T-cell (primary cell): ENCODE data around the gene ZNF274. TPM values are rescaled to one million over a fixed set of nuclear protein-coding genes. Genes with fewer than 3 reads are reported as not detected.

Experiments
- ATAC-seq, 4 experiments: fragments of 200-7000 bp in 3 of 4; fragments of 150-1000 bp in 1 of 4; cut with Tn5 transposase; replicated peaks in 1 of 4; 1 replicate in 3 of 4; 2 replicates in 1 of 4; pipeline ENCODE4 v1.10.0; 2021; ENCODE audit warnings: moderate library complexity in 3 of 4, mild to moderate bottlenecking in 2 of 4, moderate number of reproducible peaks in 1 of 4
- CTCF ChIA-PET, 2 donors: fragments of 300-600 bp; sonication (Branson Sonifier 250); formaldehyde crosslinking; loops; one replicate each; lab custom pipeline; 2022; ENCODE audit warnings: antibody characterized with exemption in 2 of 2; lab: Charles Lee
- POLR2A ChIA-PET, 2 donors: fragments of 300-600 bp; sonication (Branson Sonifier 250); formaldehyde crosslinking; loops; one replicate each; lab custom pipeline; 2022; ENCODE audit warnings: antibody characterized with exemption in 2 of 2; lab: Charles Lee
- DNase-seq, 35 experiments: peaks; one replicate each; pipeline versions ENCODE4 v3.0.0 to v3.0.0-alpha.2; 2013 to 2023
- H3K27ac ChIP-seq: one replicate; pipeline ENCODE4 v1.5.1; 2013; ENCODE audit warnings: low read length
- H3K27me3 ChIP-seq, 2 experiments: replicated peaks in 1 of 2; 1 replicate in 1 of 2; 2 replicates in 1 of 2; pipeline versions ENCODE4 v1.6.1 to v1.7.0; 2013; ENCODE audit warnings: low read length in 1 of 2, mixed read lengths in 1 of 2; ENCODE audit not compliant: control insufficient read depth in 2 of 2, insufficient read depth in 2 of 2; ENCODE audit errors: extremely low read depth in 1 of 2
- H3K36me3 ChIP-seq, 2 donors: 1 replicate in 1 of 2; 2 replicates in 1 of 2; pipeline versions ENCODE4 v1.6.1 to v1.7.0; 2013; ENCODE audit warnings: low read length in 1 of 2; ENCODE audit not compliant: control insufficient read depth in 2 of 2, insufficient read depth in 1 of 2; ENCODE audit errors: extremely low read depth in 1 of 2
- H3K4me1 ChIP-seq, 2 experiments: 1 replicate in 1 of 2; 2 replicates in 1 of 2; pipeline versions ENCODE4 v1.6.1 to v1.7.0; 2013; ENCODE audit warnings: low read length in 2 of 2, mixed read lengths in 1 of 2; ENCODE audit not compliant: insufficient read depth in 2 of 2, control insufficient read depth in 1 of 2; ENCODE audit errors: extremely low read depth in 1 of 2
- H3K4me3 ChIP-seq, 2 donors: 1 replicate in 1 of 2; 2 replicates in 1 of 2; pipeline versions ENCODE4 v1.5.1 to v1.7.0; 2013; ENCODE audit warnings: mild to moderate bottlenecking in 2 of 2, low read length in 1 of 2, moderate library complexity in 1 of 2; ENCODE audit not compliant: control insufficient read depth in 1 of 2; ENCODE audit errors: extremely low read depth in 1 of 2
- H3K9me3 ChIP-seq: 2 replicates; pipeline ENCODE4 v1.7.0; 2013
- H3K27ac Mint-ChIP-seq, 2 donors: one replicate each; pipeline ENCODE4 v1.8.0; 2020 to 2021; ENCODE audit warnings: mild to moderate bottlenecking in 2 of 2, mixed read lengths in 2 of 2
- H3K27me3 Mint-ChIP-seq, 2 donors: one replicate each; pipeline ENCODE4 v1.8.0; 2021 to 2022; ENCODE audit warnings: mixed read lengths in 2 of 2
- H3K36me3 Mint-ChIP-seq: one replicate; pipeline ENCODE4 v1.8.0; 2021; ENCODE audit warnings: mixed read lengths
- H3K4me1 Mint-ChIP-seq, 3 donors: one replicate each; pipeline ENCODE4 v1.8.0; 2020 to 2022; ENCODE audit warnings: mixed read lengths in 3 of 3, mild to moderate bottlenecking in 1 of 3
- H3K4me3 Mint-ChIP-seq, 3 donors: one replicate each; pipeline ENCODE4 v1.8.0; 2020 to 2022; ENCODE audit warnings: mild to moderate bottlenecking in 3 of 3, mixed read lengths in 3 of 3, moderate library complexity in 3 of 3
- H3K9me3 Mint-ChIP-seq, 3 donors: one replicate each; pipeline ENCODE4 v1.8.0; 2020 to 2022; ENCODE audit warnings: mixed read lengths in 3 of 3
- WGBS: methylation state at CpG from one replicate; pipeline ENCODE4 v1.1.5; 2013; ENCODE audit warnings: missing lambda C conversion rate; ENCODE audit not compliant: insufficient coverage; 5-methylcytosine and 5-hydroxymethylcytosine counted together
- total RNA-seq, 35 experiments: library from RNA in 6 of 35; stranded (reverse) in 6 of 35; fragments of 120-200 nt in 1 of 35; gene quantifications; one replicate each; pipeline versions ENCODE4 v1.2.1 to v1.2.4 and lab custom pipeline; 2013 to 2026

The ZNF274 gene
- total RNA-seq, 5 donors from 2014 or later (not counting 1 experiment from before 2014, with no cell fraction given): 44.9 to 70.7 (median 63.4) TPM

GRCh38 chr19:58153386-58153785 is 29.5 kb upstream of the ZNF274 start:
- H3K27me3 Mint-ChIP-seq: no peaks in the 10 kb centered on the region
- H3K4me1 Mint-ChIP-seq: peaks cover 26 to 40% (median 36%) of the 10 kb centered on the region in 3 donors
- Histone ChIP-seq H3K27me3 (peaks cover 0 to 10% of the 10 kb centered on the region in 2 experiments), H3K9me3 (no peaks in the 10 kb centered on the region), H3K4me3 (no peak overlapping the region), H3K36me3 (no peaks in the 10 kb centered on the region), H3K27ac (no peak overlapping the region), H3K4me1 (peaks cover 10 to 29% of the 10 kb centered on the region in 2 experiments)
- ChIA-PET CTCF (no interaction called here), POLR2A (no interaction called here)
- WGBS: 100% methylated on average over 1 of the region's 2 CpGs
- peak overlapping the region; percentile 77 to 85 (median 80) for H3K4me3 Mint-ChIP-seq
- peaks cover 0 to 8% (median 8%) of the 10 kb centered on the region in 3 donors for H3K9me3 Mint-ChIP-seq
- DNase-seq (no peak), ATAC-seq (no peak)
- peaks cover 13% of the 10 kb centered on the region for H3K36me3 Mint-ChIP-seq
- no peak overlapping the region for H3K27ac Mint-ChIP-seq

GRCh38 chr19:58154287-58154678 is 28.6 kb upstream of the ZNF274 start:
- peak overlapping the region; percentile 77 to 85 (median 80) for H3K4me3 Mint-ChIP-seq
- no peak for ATAC-seq
- Histone ChIP-seq H3K9me3 (no peaks in the 10 kb centered on the region), H3K36me3 (no peaks in the 10 kb centered on the region), H3K27ac (no peak overlapping the region), H3K27me3 (peaks cover 0 to 13% of the 10 kb centered on the region in 2 experiments), H3K4me1 (peaks cover 10 to 29% of the 10 kb centered on the region in 2 experiments), H3K4me3 (peak overlapping the region; percentile 75 to 90)
- H3K27ac Mint-ChIP-seq: peak overlapping the region; percentile 52 to 59
- DNase-seq: peak in 2 of 35 experiments; percentile 3 to 17
- ChIA-PET CTCF (interaction anchor here in 1 of 2 donors (1.4 kb wide), 1 partner anchor 132 kb away, joined by 4 read pairs; no protein-coding TSS in a partner anchor), POLR2A (interaction anchor here (0.6 to 0.8 kb wide), 2 partner anchors 54 to 522 kb away, joined by 3 to 5 read pairs; no protein-coding TSS in a partner anchor)
- H3K9me3 Mint-ChIP-seq: peaks cover 0 to 4% (median 2%) of the 10 kb centered on the region in 3 donors
- H3K36me3 Mint-ChIP-seq: peaks cover 8% of the 10 kb centered on the region
- H3K4me1 Mint-ChIP-seq: peaks cover 25 to 37% (median 34%) of the 10 kb centered on the region in 3 donors
- 54% methylated on average over 7 of the region's 12 CpGs for WGBS
- H3K27me3 Mint-ChIP-seq: no peaks in the 10 kb centered on the region

GRCh38 chr19:58154679-58155648 is 27.9 kb upstream of the ZNF274 start:
- Histone ChIP-seq H3K27ac (peak overlapping the region; percentile 75), H3K36me3 (no peaks in the 10 kb centered on the region), H3K4me3 (peak overlapping the region; percentile 75 to 90), H3K9me3 (no peaks in the 10 kb centered on the region), H3K27me3 (peaks cover 0 to 13% of the 10 kb centered on the region in 2 experiments), H3K4me1 (peaks cover 8 to 27% of the 10 kb centered on the region in 2 experiments)
- POLR2A ChIA-PET: interaction anchor here (0.6 to 0.8 kb wide), 2 partner anchors 54 to 523 kb away, joined by 3 to 5 read pairs; no protein-coding TSS in a partner anchor
- H3K27ac Mint-ChIP-seq: peak overlapping the region; percentile 36 to 74
- peaks cover 18 to 30% (median 27%) of the 10 kb centered on the region in 3 donors for H3K4me1 Mint-ChIP-seq
- DNase-seq (peak; percentile 85 to 99 (median 95)), ATAC-seq (peak; percentile 86 to 93 (median 92))
- CTCF ChIA-PET: interaction anchor here in 1 of 2 donors (1.4 kb wide), 1 partner anchor 133 kb away, joined by 4 read pairs; no protein-coding TSS in a partner anchor
- peaks cover 2% of the 10 kb centered on the region for H3K36me3 Mint-ChIP-seq
- peaks cover 0 to 2% (median 0%) of the 10 kb centered on the region in 3 donors for H3K9me3 Mint-ChIP-seq
- peak overlapping the region; percentile 77 to 85 (median 80) for H3K4me3 Mint-ChIP-seq
- WGBS: 2% methylated on average over 81 of the region's 85 CpGs
- H3K27me3 Mint-ChIP-seq: no peaks in the 10 kb centered on the region

- Histone ChIP-seq H3K4me1 (peaks cover 5 to 18% of the 10 kb centered on the region in 2 experiments), H3K27ac (no peak overlapping the region), H3K36me3 (no peaks in the 10 kb centered on the region), H3K9me3 (no peaks in the 10 kb centered on the region), H3K4me3 (no peak overlapping the region), H3K27me3 (peaks cover 0 to 9% of the 10 kb centered on the region in 2 experiments)
- ChIA-PET CTCF (no interaction called here), POLR2A (no interaction called here)
- ATAC-seq (no peak), DNase-seq (no peak)
- Mint-ChIP-seq H3K9me3 (peaks cover 3 to 5% (median 4%) of the 10 kb centered on the region in 3 donors), H3K27me3 (no peaks in the 10 kb centered on the region), H3K36me3 (peaks cover 4% of the 10 kb centered on the region), H3K4me1 (peaks cover 11 to 18% (median 13%) of the 10 kb centered on the region in 3 donors), H3K27ac (no peak overlapping the region), H3K4me3 (no peak overlapping the region)
- 93% methylated on average over 52 of the region's 53 CpGs for WGBS
Observed at GRCh38 chr19:58157045-58157728, 25.7 kb upstream of the ZNF274 start.

GRCh38 chr19:58166268-58166667 is 16.6 kb upstream of the ZNF274 start:
- peaks cover 3% of the 10 kb centered on the region for H3K9me3 ChIP-seq
- peaks cover 15% of the 10 kb centered on the region for H3K36me3 Mint-ChIP-seq
- peaks cover 24 to 51% (median 43%) of the 10 kb centered on the region in 3 donors for H3K9me3 Mint-ChIP-seq
- CTCF ChIA-PET: no interaction called here
- H3K4me1 ChIP-seq: no peaks in the 10 kb centered on the region
- no peak overlapping the region for H3K27ac ChIP-seq
- POLR2A ChIA-PET: interaction anchor here in 1 of 2 donors (0.6 kb wide), 1 partner anchor 24 kb away, joined by 5 read pairs; no protein-coding TSS in a partner anchor
- H3K4me1 Mint-ChIP-seq: no peaks in the 10 kb centered on the region
- no CpG with 5 or more reads among the region's 1 CpG for WGBS
- no peaks in the 10 kb centered on the region for H3K27me3 Mint-ChIP-seq
- H3K36me3 ChIP-seq: no peaks in the 10 kb centered on the region
- no peaks in the 10 kb centered on the region for H3K27me3 ChIP-seq
- ATAC-seq: no peak
- H3K4me3 ChIP-seq: no peak overlapping the region
- no peak overlapping the region for H3K4me3 Mint-ChIP-seq
- H3K27ac Mint-ChIP-seq: no peak overlapping the region
- no peak for DNase-seq
